ENCODE measurements around the gene THAP3. TPM values are rescaled to one million over a fixed set of nuclear protein-coding genes. Genes with fewer than 3 reads are reported as not detected.
A peak's percentile ranks its signal among the peaks of the same experiment; 100 is the strongest.

Gene THAP3
- total and polyA plus RNA-seq, 9 of the 15 experiments (the other 6 are each of a cell fraction or from before 2014, with no cell fraction given) = 1.9 to 31.2 (median 18.2) TPM

- TF ChIP-seq REST (IDR thresholded peaks at IDR 0.05; ENCODE audit: borderline replicate concordance) = peak; percentile 73
- 0 out of 2 replicates have a peak, but pooled peaks have one; percentile 21 for TF ChIP-seq REST (CRISPR knock-in tag; IDR thresholded peaks at IDR 0.05; ENCODE audit: low read depth)
- TF ChIP-seq NFYB (IDR thresholded peaks at IDR 0.05; ENCODE audit: extremely low read depth, insufficient read length) = no peak
- no peak for TF ChIP-seq TRIM28 (IDR thresholded peaks at IDR 0.05)
- no peak for TF ChIP-seq ZNF436 (CRISPR knock-in tag; IDR thresholded peaks at IDR 0.05)
- peak; percentile 68 for TF ChIP-seq PRDM10 (IDR thresholded peaks at IDR 0.05; ENCODE audit: partially characterized antibody)
- TF ChIP-seq THAP12 (CRISPR knock-in tag; IDR thresholded peaks at IDR 0.05) = no peak
- TF ChIP-seq ZNF778 (CRISPR knock-in tag; IDR thresholded peaks at IDR 0.05) = no peak
- no peak for TF ChIP-seq ZNF431 (CRISPR knock-in tag; IDR thresholded peaks at IDR 0.05)
- TF ChIP-seq WHSC1 (IDR thresholded peaks at IDR 0.05; ENCODE audit: low read length) = no peak
- no peak for TF ChIP-seq CBFA2T3 (IDR thresholded peaks at IDR 0.05)
Measured at GRCh38 chr1:6601049-6601922, 23.4 kb upstream of the THAP3 start (continued).

Measured in K562 (cell line).